Activated CD8-positive, alpha-beta memory T cell treated with anti-CD3 and anti-CD28 coated beads for 1 hour (primary cell): Measurements from ENCODE around the gene ARFIP2.
"Not testable (repeated sequence)": the region's sequence is repeated elsewhere in the genome, so short reads cannot be mapped to it uniquely, and the experiment has no call there.

ENCODE experiments used
- DNase-seq, 2 donors: peaks; one replicate each; pipeline ENCODE4 v3.0.0-alpha.2; 2020; ENCODE audit warnings: low read depth in 1 of 2; ENCODE audit errors: extremely low read depth in 1 of 2

ARFIP2 gene

DNA sequence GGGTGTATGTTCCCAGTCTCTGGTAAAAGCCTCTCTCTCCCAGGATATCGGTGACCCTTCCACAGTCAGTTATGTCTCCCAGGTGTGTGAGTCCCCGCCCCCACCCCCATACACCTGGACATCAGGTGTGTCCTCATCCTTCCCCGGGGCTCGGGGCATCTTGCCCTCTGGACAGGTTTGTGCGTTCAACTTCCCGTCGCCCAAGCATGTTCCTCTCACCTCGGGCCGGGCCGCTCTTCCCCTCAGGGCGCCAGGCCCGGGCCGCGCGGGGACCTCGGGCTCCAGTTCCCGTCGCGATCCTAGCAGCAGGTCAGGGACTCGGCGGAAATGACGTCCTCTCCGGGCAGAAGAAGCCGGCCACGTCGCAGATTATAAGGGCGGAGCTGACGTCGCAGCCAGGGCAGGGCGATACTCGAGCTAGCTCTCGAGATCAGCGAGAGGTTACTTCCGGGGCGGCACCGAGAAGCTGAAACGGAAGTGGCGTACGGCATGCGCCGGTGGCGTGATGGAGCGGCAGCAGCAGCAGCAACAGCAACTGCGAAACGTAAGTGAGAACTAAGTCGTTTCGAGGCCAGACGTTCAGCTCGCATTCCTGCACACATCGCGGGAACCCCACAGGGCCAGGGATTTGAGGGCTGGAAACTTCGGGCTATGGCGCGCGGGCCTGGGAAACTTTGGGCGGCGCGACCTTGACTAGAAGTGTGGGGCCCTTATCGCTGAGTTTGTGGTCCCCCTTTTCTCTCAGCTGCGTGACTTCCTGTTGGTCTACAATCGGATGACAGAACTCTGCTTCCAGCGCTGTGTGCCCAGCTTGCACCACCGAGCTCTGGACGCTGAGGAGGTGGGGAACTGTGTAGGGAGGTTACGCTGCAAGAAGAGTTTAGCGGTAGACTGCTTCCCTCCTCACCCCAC, at the start of gene ARFIP2, which contains the start of gene TIMM10B:
ARFIP2 (minus strand) TSS at position 320 of the 912 bp plus-strand sequence. CDS start 910 bp downstream, outside the sequence.
TIMM10B (plus strand) TSS at position 490 of the 912 bp plus-strand sequence; CDS start at position 506, 16 bp downstream.
- DNase-seq, result peak; percentile 89 to 95

DNA sequence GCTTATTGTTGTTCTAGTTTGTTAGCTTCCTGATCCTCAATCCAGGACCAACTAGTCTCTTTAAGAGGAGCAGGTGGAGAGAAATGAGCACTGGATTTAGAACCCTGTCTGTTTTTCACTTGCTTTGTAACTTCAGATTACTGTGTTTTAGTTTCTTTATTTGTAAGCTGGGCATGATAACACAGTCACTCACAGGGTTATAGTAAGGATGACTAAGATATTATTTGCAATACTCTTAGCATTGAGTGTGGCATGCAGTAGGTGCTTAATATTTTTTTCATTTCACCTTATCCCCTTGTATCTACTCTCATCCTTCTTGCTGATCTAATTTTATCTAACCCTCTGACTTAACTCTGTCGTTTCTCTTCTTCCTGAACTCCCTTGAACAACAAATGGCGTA, 49.7 kb upstream of the ARFIP2 start:
- DNase-seq, result no peak

DNA sequence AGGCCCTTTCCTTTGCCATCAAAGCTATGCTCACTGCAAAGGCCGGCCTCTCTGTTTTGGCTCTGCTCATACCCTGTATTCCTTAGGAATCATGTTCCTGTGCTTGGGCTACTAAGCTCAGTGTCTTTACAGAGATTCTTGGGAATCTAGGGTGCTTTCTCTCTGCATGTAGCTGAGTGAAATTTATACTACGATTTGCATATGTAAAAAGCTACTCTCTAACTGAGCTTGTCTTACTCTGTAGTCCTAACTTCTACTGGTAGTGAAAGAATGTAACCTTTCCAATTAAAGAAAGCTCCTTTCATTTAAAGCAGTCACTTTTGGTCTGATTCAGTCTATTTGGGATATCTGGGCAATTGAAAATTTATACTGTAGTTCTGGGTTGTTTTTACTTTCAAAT, 48.1 kb upstream of the ARFIP2 start:
- no peak for DNase-seq

- DNase-seq, result no peak
These were observed 45.4 kb upstream of the ARFIP2 start for GRCh38 chr11:6526411-6527135.

DNA sequence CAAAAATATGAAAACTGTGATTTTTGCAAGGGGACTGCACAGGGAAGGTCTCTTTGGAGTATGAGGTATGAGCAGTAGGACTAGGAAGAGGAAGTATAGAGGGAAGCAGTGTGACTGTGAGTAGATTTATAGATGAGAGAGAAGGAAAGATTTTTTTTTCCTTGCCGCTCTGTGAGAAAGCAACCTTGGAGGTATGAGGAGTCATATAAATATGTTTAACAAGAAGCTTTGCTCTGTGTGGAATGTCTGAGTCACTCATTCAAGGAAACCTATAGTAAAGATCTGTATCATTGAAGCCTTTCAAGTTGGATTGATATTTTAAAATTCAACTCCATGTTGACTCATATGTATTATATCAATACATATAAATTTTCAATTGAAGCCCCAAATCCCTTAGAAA, 42.1 kb upstream of the ARFIP2 start:
- DNase-seq, result no peak

- not testable (repeated sequence) for DNase-seq
These were observed 40.8 kb upstream of the ARFIP2 start for GRCh38 chr11:6521946-6522345.

DNA sequence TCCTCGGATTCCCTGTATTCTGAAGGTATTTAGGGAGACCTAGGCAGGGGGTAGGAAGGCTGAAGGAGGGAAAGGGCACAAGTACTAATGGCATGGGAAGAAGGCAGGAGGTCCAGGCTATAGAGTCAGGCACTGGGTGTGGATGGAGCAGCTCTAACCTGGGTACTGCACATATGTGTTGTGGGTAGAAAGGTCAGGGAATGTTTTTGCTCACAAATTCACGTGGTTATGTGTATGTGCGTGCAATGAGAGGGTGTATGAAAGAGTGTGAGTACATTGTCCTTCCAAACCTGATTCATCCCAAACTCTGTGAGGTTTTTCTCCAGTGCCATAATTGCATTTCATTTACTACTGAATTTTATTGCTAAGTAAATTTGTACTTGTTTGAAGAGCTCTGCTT, 39.1 kb upstream of the ARFIP2 start:
- DNase-seq, result no peak

GRCh38 chr11:6516865-6517264, 35.7 kb upstream of the ARFIP2 start:
- no peak for DNase-seq

DNA sequence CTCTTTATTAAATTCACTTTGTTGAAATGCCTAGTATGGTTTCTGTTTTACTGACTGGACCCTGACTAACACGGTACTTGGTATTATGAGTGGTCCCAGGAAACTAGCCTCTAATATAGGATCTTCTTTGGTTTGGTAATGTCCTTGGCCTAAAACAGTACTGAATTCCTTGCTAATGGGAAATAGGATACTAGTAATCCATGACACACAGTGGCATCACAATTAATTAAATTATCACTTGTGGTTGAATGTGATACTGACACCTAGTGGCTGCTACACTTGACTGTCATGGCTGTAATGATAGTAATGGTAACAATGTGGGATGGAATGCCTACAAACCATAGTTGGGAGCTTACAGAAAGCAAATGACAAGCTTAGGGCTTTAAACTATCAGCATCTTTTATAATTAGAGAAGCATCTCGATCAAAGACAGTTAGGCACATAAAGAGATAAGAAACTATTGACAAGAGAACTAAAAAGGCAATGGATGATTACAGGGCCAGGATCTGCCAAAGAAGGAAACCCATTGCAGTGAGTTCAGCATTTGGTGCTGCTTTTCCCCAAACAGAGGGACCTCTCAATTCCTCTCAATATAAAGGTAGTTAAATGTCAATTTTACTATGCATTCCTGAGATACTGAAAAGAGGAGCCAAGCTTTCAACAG, 24.6 kb upstream of the ARFIP2 start:
- no peak for DNase-seq

- no peak for DNase-seq
These were observed 23.0 kb upstream of the ARFIP2 start for GRCh38 chr11:6504166-6504565.

GRCh38 chr11:6502382-6502781, 21.3 kb upstream of the ARFIP2 start:
- no peak for DNase-seq

DNA sequence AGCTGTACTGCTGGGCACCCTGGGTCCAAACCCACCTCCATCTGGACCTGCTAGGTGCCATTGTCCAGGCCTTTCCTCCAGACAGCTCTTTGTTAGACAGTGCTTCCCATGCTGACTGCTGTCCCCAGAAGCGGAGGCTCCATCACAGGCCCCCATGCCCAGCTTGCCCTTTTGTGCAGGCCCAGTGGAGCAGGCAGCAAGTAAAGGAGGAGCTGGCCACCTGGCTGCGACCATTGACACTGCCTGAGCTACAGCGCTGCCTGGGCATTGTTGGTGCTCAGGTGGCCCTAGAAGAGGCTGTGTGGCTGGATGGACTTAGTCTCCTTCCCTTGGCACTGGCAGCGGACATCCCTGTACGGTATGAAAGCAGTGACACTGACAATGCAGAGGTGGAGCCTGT, 17.4 kb upstream of the ARFIP2 start:
- no peak for DNase-seq

GRCh38 chr11:6498121-6498520, 17.0 kb upstream of the ARFIP2 start:
- DNase-seq, result no peak

DNA sequence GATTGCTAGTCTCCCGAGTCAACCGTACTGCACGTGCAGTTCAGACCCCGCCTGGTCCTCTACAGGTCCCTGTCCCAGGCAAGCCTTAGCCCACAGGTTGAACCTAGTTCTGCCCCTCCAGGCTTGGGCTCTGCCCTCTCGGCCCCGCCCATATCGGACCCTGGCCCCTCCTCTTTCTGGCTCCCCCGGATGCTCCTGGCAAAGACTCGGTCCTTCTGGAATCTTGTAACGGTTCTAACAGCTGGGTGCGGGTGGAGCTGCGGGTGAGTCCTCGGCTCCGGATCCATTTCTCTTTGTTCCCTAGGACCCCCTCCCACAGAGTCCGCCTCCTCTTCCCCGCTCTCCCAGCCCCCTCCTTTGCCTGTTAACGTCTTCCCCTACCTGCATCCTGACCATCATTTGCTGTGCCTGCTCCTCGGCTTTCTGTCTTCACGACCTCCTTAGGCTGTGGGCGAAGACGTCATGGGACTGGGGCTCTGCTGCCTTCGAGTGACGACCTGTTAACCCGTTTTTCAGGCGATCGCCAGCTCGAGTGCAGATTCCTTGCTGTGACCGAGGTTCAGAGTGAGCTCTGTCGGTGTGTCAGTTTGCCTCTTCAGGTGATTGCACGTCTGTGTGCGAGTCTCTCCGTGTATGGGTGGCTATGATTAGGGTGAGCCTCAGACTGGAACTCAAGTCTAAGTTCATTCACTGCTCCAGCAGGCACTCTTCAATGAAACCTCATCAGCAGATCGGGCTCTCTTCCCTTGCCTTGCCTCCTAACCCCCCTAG, 16.1 kb upstream of the ARFIP2 start, which contains the start of gene DNHD1:
DNHD1 (plus strand) TSS at position 212 of the 771 bp plus-strand sequence. CDS start 936 bp downstream, outside the sequence.
- DNase-seq, result no peak

DNA sequence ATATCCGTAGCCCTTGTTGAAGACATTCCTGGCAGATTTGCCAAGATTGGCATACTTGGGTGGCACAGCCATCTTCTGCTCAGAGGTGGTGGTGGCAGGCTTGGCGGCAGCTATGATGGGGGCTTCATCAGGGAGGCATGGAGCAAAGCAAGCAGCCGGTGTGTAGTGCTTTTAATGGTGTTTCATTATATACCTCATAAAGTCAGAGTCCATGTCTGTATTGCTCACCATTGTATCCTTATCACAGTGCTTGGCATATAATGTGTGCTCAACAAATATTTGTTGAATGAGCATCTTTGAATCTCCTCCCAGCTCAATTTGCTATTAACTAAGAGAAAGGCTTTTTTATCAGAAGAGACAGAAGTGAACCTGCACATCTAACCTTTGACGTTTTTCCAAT, 8.2 kb upstream of the ARFIP2 start:
- DNase-seq, result no peak

DNA sequence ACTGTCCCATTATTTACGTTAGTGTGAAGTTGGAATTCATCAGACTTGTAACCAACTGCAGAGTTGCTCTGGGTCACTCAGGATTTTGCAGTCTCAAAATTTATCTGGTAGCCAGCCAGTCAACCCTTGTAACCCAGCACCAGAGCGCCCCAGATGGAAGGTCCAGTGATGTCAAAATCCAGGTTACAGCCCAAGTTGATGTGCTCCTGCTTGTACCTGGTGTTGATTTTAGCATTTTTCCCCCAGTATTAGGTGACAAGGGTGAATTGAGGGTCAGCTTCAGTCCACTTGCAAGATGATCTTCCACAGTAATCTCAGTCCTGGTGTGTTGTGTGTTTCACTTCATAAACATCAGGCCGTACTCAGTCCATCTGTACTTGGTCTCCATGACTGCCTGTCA, 7.7 kb upstream of the ARFIP2 start:
- DNase-seq, result no peak

- no peak for DNase-seq
These were observed 7.2 kb upstream of the ARFIP2 start for GRCh38 chr11:6488342-6488741.

- no peak for DNase-seq
These were observed 5.8 kb upstream of the ARFIP2 start for GRCh38 chr11:6486938-6487337.

DNA sequence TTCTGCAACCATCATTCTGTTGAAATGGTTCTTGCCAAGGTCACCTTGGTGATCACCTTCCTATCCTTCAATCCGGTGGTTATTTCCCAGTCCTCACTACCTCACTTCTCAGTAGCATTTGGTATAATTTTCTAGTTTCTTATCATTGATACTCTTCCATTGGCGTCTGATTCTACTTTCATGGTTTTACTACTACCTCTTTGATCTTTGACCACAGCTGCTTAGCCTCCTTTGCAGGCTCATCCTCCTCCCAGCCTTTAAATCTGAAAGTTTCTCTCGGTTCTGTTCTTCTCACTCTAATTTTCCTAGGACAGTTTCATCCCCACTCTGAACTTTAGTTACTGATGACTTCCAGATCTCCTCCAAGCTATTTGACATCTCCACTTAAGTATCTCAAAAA, 5.1 kb upstream of the ARFIP2 start:
- no peak for DNase-seq

DNA sequence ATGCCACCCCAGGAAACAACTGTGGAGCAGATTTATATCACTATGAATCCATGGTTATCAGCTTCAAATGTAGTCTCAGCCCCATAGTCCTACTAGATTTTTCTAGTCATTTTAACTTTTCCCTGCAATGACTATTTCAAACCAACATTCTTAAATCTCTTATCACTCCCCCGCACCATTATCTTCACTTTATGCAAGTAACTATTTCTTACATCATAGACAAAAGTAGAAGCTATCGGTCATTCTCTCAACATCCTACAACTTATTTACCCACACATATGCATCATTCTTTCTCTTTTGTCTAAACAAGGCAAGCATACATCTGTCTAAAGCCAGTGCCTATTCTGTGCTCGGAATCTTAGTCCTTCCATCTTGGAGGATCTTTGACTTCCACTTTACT, 4.5 kb upstream of the ARFIP2 start:
- no peak for DNase-seq
